H1 (cell line): ENCODE data around the gene KIF21A. TPM values are rescaled to one million over a fixed set of nuclear protein-coding genes. Genes with fewer than 3 reads are reported as not detected.

Experiments used
- BCL11A ChIP-seq, 2 experiments: IDR thresholded peaks; one replicate each; pipeline ENCODE4 v1.6.1; 2011; ENCODE audit warnings: low read depth in 2 of 2, low read length in 2 of 2, mild to moderate bottlenecking in 2 of 2
- CBX8 ChIP-seq: fragments of 300-800, 300-1000 bp; sonication (generic); IDR thresholded peaks from 2 replicates; pipeline ENCODE4 v1.7.1; 2016; ENCODE audit warnings: low read depth, low read length, borderline replicate concordance
- CHD1 ChIP-seq: IDR thresholded peaks from 2 replicates; pipeline ENCODE4 v1.6.1; 2012; ENCODE audit warnings: low read depth, low read length, improper control_type of control experiment
- CHD2 ChIP-seq: IDR thresholded peaks from 2 replicates; pipeline ENCODE4 v1.6.1; 2012; ENCODE audit warnings: low read length, improper control_type of control experiment
- CHD7 ChIP-seq: fragments of 300-600 bp; sonication (generic); IDR thresholded peaks from 2 replicates; pipeline ENCODE4 v1.7.1; 2012; ENCODE audit warnings: low read length, moderate library complexity, mild to moderate bottlenecking, inconsistent platforms; ENCODE audit not compliant: insufficient replicate concordance
- GTF2F1 ChIP-seq: IDR thresholded peaks from 2 replicates; pipeline ENCODE4 v1.6.1; 2012; ENCODE audit warnings: low read depth, low read length, improper control_type of control experiment, borderline replicate concordance
- MAFK ChIP-seq: IDR thresholded peaks from 2 replicates; pipeline ENCODE4 v1.6.1; 2012; ENCODE audit warnings: low read depth, mild to moderate bottlenecking, improper control_type of control experiment, low read length
- RFX5 ChIP-seq: IDR thresholded peaks from 2 replicates; pipeline ENCODE4 v1.6.1; 2011; ENCODE audit warnings: low read depth, low read length, improper control_type of control experiment, borderline replicate concordance
- SIRT6 ChIP-seq: IDR thresholded peaks from one replicate; pipeline ENCODE4 v1.7.1; 2012; ENCODE audit warnings: low read length, inconsistent platforms
- ZNF274 ChIP-seq: IDR thresholded peaks from 2 replicates; pipeline ENCODE4 v1.7.0; 2012; ENCODE audit warnings: low read length, borderline replicate concordance; ENCODE audit errors: extremely low read depth
- polyA plus RNA-seq, 7 experiments: library from polyadenylated mRNA; depleted of rRNA in 3 of 7; stranded (reverse) in 5 of 7; unstranded in 2 of 7; fragments of >200 nt in 5 of 7; fragments of 200-250 nt in 2 of 7; gene quantifications; 1 replicate in 5 of 7; 2 replicates in 1 of 7; 4 replicates in 1 of 7; pipeline versions ENCODE4 v1.2.1 to v1.2.3, GENCODE V29; 2011 to 2013; ENCODE audit warnings: missing spikeins in 2 of 7, mixed read lengths in 2 of 7
- total RNA-seq: library from RNA; stranded (reverse); fragmentation: NEBNext Ultra II Directional; extraction: Animal tissue kit (Norgen Biotek cat#: 25700); gene quantifications from 2 replicates; pipeline ENCODE4 v1.2.1, GENCODE V29; 2021
- TF ChIP-seq, protein P1 (sequence below): IDR thresholded peaks from 2 replicates; pipeline ENCODE4 v1.6.1; 2011; ENCODE audit warnings: low read length, improper control_type of control experiment

KIF21A gene
- total and polyA plus RNA-seq, 2 of the 8 experiments (the other 6 are each of a cell fraction or from before 2014, with no cell fraction given): 10.0 to 26.0 TPM

DNA sequence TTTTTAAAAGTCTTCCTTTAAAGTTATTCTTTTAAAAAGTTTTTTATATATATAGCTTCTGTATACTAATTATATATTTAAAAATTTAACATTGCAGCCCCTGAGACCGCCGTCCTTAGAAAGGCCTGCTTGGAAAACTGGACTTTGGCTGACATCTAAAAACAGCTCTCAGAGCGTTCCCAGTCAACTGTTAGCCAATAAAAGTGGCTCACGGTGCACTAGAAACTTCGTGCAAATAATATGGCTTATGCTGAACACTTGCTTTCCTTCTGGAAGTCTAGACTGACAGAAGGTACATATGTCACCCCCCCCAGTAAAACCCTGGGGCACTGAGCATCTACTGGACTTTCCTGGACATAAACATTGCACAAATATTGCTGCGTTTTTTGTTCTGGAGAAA is 115.0 kb downstream of the KIF21A start (continued):
- TF ChIP-seq CHD7: no peak
- TF ChIP-seq, protein P1, sequence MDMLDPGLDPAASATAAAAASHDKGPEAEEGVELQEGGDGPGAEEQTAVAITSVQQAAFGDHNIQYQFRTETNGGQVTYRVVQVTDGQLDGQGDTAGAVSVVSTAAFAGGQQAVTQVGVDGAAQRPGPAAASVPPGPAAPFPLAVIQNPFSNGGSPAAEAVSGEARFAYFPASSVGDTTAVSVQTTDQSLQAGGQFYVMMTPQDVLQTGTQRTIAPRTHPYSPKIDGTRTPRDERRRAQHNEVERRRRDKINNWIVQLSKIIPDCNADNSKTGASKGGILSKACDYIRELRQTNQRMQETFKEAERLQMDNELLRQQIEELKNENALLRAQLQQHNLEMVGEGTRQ: no peak
- no peak for TF ChIP-seq MAFK
- TF ChIP-seq CHD1: no peak
- no peak for TF ChIP-seq GTF2F1
- no peak for TF ChIP-seq BCL11A (IDR thresholded peaks at IDR 0.05; ENCODE audit: low read depth in 2 of 2, low read length in 2 of 2)
- TF ChIP-seq RFX5: no peak
- no peak for TF ChIP-seq SIRT6
- TF ChIP-seq CHD2: no peak
- no peak for TF ChIP-seq ZNF274
- TF ChIP-seq CBX8: no peak
